Lower lobe of right lung (tissue), 2 donors: ENCODE data around the gene CD84. TPM values are rescaled to one million over a fixed set of nuclear protein-coding genes. Genes with fewer than 3 reads are reported as not detected.

Experiments
- ATAC-seq, 2 donors: fragments of 200-7000 bp; cut with Tn5 transposase; one replicate each; pipeline ENCODE4 v1.9.1; 2020 to 2022; ENCODE audit warnings: mild to moderate bottlenecking in 2 of 2, moderate library complexity in 2 of 2
- DNase-seq: peaks from one replicate; pipeline ENCODE4 v3.0.0-alpha.2; 2020
- H3K27ac ChIP-seq: fragments of 200-600 bp; one replicate; pipeline ENCODE4 v1.8.0; 2022
- H3K27me3 ChIP-seq: fragments of 200-600 bp; one replicate; pipeline ENCODE4 v1.8.0; 2022; ENCODE audit warnings: low read depth
- H3K36me3 ChIP-seq: fragments of 200-600 bp; one replicate; pipeline ENCODE4 v1.8.0; 2022; ENCODE audit warnings: mild to moderate bottlenecking
- H3K4me1 ChIP-seq: fragments of 200-600 bp; one replicate; pipeline ENCODE4 v1.8.0; 2022
- H3K4me3 ChIP-seq: fragments of 200-600 bp; one replicate; pipeline ENCODE4 v1.8.0; 2022; ENCODE audit warnings: mild to moderate bottlenecking
- H3K9me3 ChIP-seq: fragments of 200-600 bp; one replicate; pipeline ENCODE4 v1.8.0; 2022
- CTCF ChIP-seq: fragments of 200-600 bp; IDR thresholded peaks from one replicate; pipeline ENCODE4 v1.8.0; 2022; ENCODE audit warnings: antibody characterized with exemption, mild to moderate bottlenecking
- intact Hi-C: fragments of 100-400 bp; cut with DNase I; formaldehyde crosslinking; loops from one replicate; pipeline ENCODE4 v1.11.0; 2022
- total RNA-seq: library from RNA; stranded (reverse); fragmentation: NEBNext Ultra II Directional; extraction: Animal tissue kit (Norgen Biotek cat#: 25700); gene quantifications from one replicate; pipeline ENCODE4 v1.2.1, GENCODE V29; 2021
- donor health status: DM: no; HTN: yes; CAD: no; lungs with severe emphysema.

Gene CD84
- total RNA-seq, 1 donor from 2014 or later = 24.1 TPM

GRCh38 chr1:160625321-160625720 is 46.0 kb upstream of the CD84 start:
- intact Hi-C loops = no loop called here
- Histone ChIP-seq H3K27ac (no peak overlapping the region), H3K36me3 (no peaks in the 10 kb centered on the region), H3K9me3 (no peaks in the 10 kb centered on the region), H3K27me3 (no peaks in the 10 kb centered on the region), H3K4me3 (no peak overlapping the region), H3K4me1 (peaks cover 20% of the 10 kb centered on the region)
- DNase-seq (no peak), ATAC-seq (no peak)
- TF ChIP-seq CTCF = no peak

GRCh38 chr1:160624464-160624863 is 45.2 kb upstream of the CD84 start:
- no peak overlapping the region for H3K27ac ChIP-seq
- H3K4me1 ChIP-seq = peaks cover 11% of the 10 kb centered on the region
- no peak overlapping the region for H3K4me3 ChIP-seq
- H3K9me3 ChIP-seq = no peaks in the 10 kb centered on the region
- no peak for TF ChIP-seq CTCF
- H3K27me3 ChIP-seq = no peaks in the 10 kb centered on the region
- H3K36me3 ChIP-seq = no peaks in the 10 kb centered on the region
- ATAC-seq (no peak), DNase-seq (no peak)
- intact Hi-C loops = no loop called here

- Histone ChIP-seq H3K27me3 (no peaks in the 10 kb centered on the region), H3K36me3 (no peaks in the 10 kb centered on the region), H3K4me1 (peaks cover 8% of the 10 kb centered on the region), H3K4me3 (no peak overlapping the region), H3K9me3 (no peaks in the 10 kb centered on the region), H3K27ac (no peak overlapping the region)
- ATAC-seq (no peak), DNase-seq (no peak)
- intact Hi-C loops = no loop called here
- no peak for TF ChIP-seq CTCF
Measured at GRCh38 chr1:160623862-160624261, 44.6 kb upstream of the CD84 start.

GRCh38 chr1:160623227-160623633 is 43.9 kb upstream of the CD84 start:
- Histone ChIP-seq H3K27ac (no peak overlapping the region), H3K9me3 (no peaks in the 10 kb centered on the region), H3K4me3 (no peak overlapping the region), H3K27me3 (no peaks in the 10 kb centered on the region), H3K4me1 (peaks cover 8% of the 10 kb centered on the region), H3K36me3 (no peaks in the 10 kb centered on the region)
- no peak for TF ChIP-seq CTCF
- no peak for DNase-seq
- ATAC-seq = no peak
- intact Hi-C loops = no loop called here

GRCh38 chr1:160622501-160623226 is 43.4 kb upstream of the CD84 start:
- Histone ChIP-seq H3K36me3 (no peaks in the 10 kb centered on the region), H3K27me3 (no peaks in the 10 kb centered on the region), H3K9me3 (no peaks in the 10 kb centered on the region), H3K4me3 (no peak overlapping the region), H3K27ac (no peak overlapping the region), H3K4me1 (peaks cover 8% of the 10 kb centered on the region)
- ATAC-seq = no peak
- DNase-seq = no peak
- TF ChIP-seq CTCF = no peak
- intact Hi-C loops = no loop called here
